Activated CD4-positive, alpha-beta memory T cell treated with anti-CD3 and anti-CD28 coated beads for 36 hours (primary cell): ENCODE results near the gene RIOK3. TPM values are rescaled to one million over a fixed set of nuclear protein-coding genes. Genes with fewer than 3 reads are reported as not detected.
A peak's percentile ranks its signal among the peaks of the same experiment; 100 is the strongest.

Experiments used
- CTCF ChIA-PET: fragments of 350-600 bp; sonication (Branson Sonifier 250); formaldehyde crosslinking; loops from one replicate; lab custom pipeline; 2021; ENCODE audit warnings: antibody characterized with exemption, inconsistent platforms; lab: Charles Lee
- POLR2A ChIA-PET: fragments of 350-600 bp; sonication (Branson Sonifier 250); formaldehyde crosslinking; loops from one replicate; lab custom pipeline; 2021; ENCODE audit warnings: antibody characterized with exemption; lab: Charles Lee
- DNase-seq: peaks from one replicate; pipeline ENCODE4 v3.0.0-alpha.2; 2020
- H3K27ac Mint-ChIP-seq: one replicate; pipeline ENCODE4 v1.8.0; 2021; ENCODE audit warnings: mixed read lengths
- H3K27me3 Mint-ChIP-seq: one replicate; pipeline ENCODE4 v1.8.0; 2021; ENCODE audit warnings: mixed read lengths
- H3K36me3 Mint-ChIP-seq: one replicate; pipeline ENCODE4 v1.8.0; 2021; ENCODE audit warnings: mixed read lengths
- H3K4me1 Mint-ChIP-seq: one replicate; pipeline ENCODE4 v1.8.0; 2021; ENCODE audit warnings: low read depth, mixed read lengths
- H3K4me3 Mint-ChIP-seq: one replicate; pipeline ENCODE4 v1.8.0; 2021; ENCODE audit warnings: mild to moderate bottlenecking, mixed read lengths
- H3K9me3 Mint-ChIP-seq: one replicate; pipeline ENCODE4 v1.8.0; 2021; ENCODE audit warnings: mixed read lengths
- intact Hi-C: fragments of 100-400 bp; cut with micrococcal nuclease; formaldehyde crosslinking; loops from one replicate; pipeline ENCODE4 v1.15.1; 2023
- total RNA-seq, 2 experiments: library from RNA; stranded (reverse); gene quantifications; one replicate each; pipeline ENCODE4 v1.2.3, GENCODE V29; 2021

The RIOK3 gene
- total RNA-seq, 2 experiments from 2014 or later: 51.0 to 55.8 TPM

DNA sequence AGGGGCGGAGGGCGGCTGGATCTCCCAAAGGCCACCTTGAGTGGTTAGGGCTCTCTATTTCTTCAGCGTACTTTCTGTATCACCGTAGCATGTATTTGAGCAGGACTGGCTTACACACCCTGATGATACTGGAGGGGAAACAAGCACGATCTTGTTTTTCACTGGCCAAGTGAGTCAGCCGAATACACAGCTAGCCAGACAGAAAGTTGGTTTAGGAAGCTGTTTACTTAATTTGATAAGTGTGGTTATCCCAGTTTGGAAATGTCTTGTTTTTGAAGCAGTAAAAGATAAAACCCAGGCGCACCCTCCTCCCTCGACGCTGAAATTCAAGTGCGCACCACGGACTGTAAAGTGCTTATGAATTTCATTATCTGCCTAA is 582 bp downstream of the RIOK3 start:
- DNase-seq: no peak
- POLR2A ChIA-PET: interaction anchor here (1.0 kb wide), 1 partner anchor 34 kb away, joined by 4 read pairs; no protein-coding TSS in a partner anchor
- Mint-ChIP-seq H3K27ac (peak overlapping the region; percentile 88), H3K4me1 (peaks cover 46% of the 10 kb centered on the region), H3K36me3 (peaks cover 2% of the 10 kb centered on the region), H3K4me3 (peak overlapping the region; percentile 98), H3K27me3 (peaks cover 2% of the 10 kb centered on the region), H3K9me3 (no peaks in the 10 kb centered on the region)
- CTCF ChIA-PET: interaction anchor here (0.6 to 1.5 kb wide), 4 partner anchors 39 to 322 kb away, joined by 3 read pairs; no protein-coding TSS in a partner anchor
- intact Hi-C loops: loop anchor here (1.0 to 5.0 kb wide), 7 partner anchors 15 to 1841 kb away; partner anchors contain the start of genes NPC1, RMC1 and SNRPD1

DNA sequence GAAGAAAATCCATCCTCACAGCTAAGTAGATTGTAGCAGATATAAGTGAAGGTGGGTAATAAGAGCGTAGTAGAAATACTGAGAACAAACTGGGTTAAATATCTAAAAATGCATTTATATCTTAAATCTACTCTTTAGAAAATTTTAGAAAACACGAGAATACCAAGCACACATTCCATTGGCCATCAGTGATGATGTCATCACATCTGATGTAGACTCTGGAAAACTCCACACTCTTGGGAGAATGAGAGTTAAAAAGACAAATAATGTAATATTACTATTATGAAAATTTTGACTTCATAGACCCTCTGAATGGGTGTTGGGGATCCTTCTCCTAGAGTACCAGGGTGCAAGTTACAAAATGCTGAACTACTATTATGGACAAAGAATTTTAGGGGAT is 3.7 kb downstream of the RIOK3 start:
- no peak for DNase-seq
- CTCF ChIA-PET: interaction anchor here (0.7 kb wide), 1 partner anchor 41 kb away, joined by 3 read pairs; no protein-coding TSS in a partner anchor
- POLR2A ChIA-PET: no interaction called here
- H3K27ac Mint-ChIP-seq: no peak overlapping the region
- H3K36me3 Mint-ChIP-seq: peaks cover 5% of the 10 kb centered on the region
- no peak overlapping the region for H3K4me3 Mint-ChIP-seq
- no peaks in the 10 kb centered on the region for H3K9me3 Mint-ChIP-seq
- intact Hi-C loops: no loop called here
- no peaks in the 10 kb centered on the region for H3K27me3 Mint-ChIP-seq
- H3K4me1 Mint-ChIP-seq: peaks cover 68% of the 10 kb centered on the region

DNA sequence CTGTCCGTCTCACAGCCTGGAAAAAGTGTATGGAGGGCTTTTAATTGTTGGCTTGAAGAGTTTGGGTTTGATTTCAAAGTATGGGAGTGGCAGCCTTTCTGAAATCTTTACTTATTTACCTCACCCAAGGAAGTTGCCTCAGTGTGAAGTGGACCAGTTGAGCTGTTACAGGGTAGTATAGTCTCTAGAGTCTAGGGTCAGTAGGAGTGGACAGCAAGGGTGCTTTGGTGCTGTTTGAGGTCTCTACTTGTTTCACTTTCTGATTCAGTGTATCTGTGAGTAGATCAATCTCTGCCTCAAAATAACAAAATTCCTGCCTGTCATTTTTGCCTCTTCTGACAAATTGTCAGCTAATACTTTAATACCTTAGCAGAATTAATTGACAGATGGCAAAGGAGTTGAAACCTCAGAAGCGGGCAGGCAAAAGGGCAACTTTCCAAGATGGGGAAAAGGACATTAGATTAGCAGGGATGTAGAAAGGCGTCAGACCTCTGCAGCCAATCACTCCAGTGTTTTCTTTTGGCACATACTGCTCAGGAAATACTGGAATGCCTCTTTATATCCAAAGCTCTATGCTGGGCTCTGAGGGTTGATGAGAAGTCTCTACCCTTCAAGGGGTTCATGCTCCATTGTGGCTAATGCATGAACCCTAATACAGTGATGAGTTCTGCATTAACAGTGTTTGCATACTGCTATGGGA is 5.9 kb downstream of the RIOK3 start:
- intact Hi-C loops: no loop called here
- ChIA-PET POLR2A (no interaction called here), CTCF (no interaction called here)
- Mint-ChIP-seq H3K9me3 (no peaks in the 10 kb centered on the region), H3K4me3 (no peak overlapping the region), H3K4me1 (peaks cover 55% of the 10 kb centered on the region), H3K27ac (no peak overlapping the region), H3K36me3 (peaks cover 22% of the 10 kb centered on the region), H3K27me3 (no peaks in the 10 kb centered on the region)
- DNase-seq: no peak

DNA sequence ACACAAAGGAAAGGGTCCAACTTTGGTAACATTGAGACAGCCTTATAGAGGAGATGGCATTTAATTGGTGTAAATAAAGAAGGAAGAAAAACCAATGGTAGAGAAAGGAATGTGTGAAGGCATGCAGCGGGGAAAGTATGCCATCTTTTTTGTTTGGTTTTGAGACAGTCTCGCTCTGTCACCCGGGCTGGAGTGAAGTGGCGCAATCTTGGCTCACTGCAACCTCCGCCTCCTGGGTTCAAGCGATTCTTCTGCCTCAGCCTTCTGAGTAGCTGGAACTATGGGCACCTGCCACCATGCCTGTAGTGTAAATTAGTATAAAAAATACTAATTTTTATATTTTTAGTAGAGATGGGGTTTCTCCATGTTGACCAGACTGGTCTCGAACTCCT is 6.4 kb downstream of the RIOK3 start:
- no peaks in the 10 kb centered on the region for H3K27me3 Mint-ChIP-seq
- intact Hi-C loops: no loop called here
- no peak for DNase-seq
- no peaks in the 10 kb centered on the region for H3K9me3 Mint-ChIP-seq
- CTCF ChIA-PET: no interaction called here
- peaks cover 49% of the 10 kb centered on the region for H3K4me1 Mint-ChIP-seq
- H3K27ac Mint-ChIP-seq: no peak overlapping the region
- POLR2A ChIA-PET: no interaction called here
- H3K4me3 Mint-ChIP-seq: no peak overlapping the region
- H3K36me3 Mint-ChIP-seq: peaks cover 26% of the 10 kb centered on the region

DNA sequence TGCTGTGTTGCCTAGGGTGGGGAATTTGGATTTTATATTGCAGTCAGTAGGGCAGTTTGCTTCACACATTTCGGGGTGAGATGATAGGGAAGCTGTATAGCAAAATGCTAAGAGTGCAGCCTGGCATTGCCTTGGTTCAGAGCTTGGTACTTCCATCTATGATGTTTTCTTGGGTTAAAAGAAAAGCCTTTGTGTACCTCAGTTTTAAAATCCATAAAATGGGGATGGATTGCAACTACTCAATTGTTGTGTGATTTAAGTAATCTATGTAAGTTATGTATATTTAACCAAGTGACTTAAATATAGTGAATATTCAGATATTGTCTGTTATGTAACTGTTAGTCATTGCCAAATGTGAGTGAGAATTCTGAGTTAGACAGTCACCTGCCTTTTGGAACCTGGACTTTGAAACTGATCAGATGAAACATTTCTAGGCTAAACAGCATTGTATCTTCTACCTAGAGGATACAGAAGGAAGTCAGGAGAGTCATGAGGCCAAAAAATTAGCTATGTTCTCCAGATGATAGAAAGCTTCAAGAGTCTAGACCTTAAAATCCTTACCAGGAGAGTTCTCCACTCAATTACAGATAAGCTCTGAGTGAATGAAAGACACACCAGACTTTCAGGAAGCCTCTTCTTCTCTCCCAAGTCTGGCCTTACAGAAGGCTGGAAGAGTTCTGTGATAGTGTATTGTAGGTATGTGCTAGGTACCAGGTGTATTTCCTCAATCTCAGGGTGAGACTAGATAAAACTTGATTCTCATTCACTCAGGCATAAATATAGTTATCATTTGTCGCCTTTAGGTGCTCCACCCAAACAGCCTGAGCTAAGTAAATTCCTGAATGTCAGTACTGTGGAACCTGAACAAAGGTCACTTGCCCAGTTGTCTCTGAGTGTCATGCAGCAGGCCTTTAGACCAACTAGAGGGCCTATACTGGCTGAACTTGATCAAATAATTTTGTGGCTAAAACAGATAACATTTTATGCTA is 7.5 kb downstream of the RIOK3 start:
- intact Hi-C loops: no loop called here
- Mint-ChIP-seq H3K27me3 (no peaks in the 10 kb centered on the region), H3K4me3 (no peak overlapping the region), H3K27ac (no peak overlapping the region), H3K4me1 (peaks cover 43% of the 10 kb centered on the region), H3K36me3 (peaks cover 29% of the 10 kb centered on the region), H3K9me3 (no peaks in the 10 kb centered on the region)
- no peak for DNase-seq
- ChIA-PET CTCF (no interaction called here), POLR2A (no interaction called here)

DNA sequence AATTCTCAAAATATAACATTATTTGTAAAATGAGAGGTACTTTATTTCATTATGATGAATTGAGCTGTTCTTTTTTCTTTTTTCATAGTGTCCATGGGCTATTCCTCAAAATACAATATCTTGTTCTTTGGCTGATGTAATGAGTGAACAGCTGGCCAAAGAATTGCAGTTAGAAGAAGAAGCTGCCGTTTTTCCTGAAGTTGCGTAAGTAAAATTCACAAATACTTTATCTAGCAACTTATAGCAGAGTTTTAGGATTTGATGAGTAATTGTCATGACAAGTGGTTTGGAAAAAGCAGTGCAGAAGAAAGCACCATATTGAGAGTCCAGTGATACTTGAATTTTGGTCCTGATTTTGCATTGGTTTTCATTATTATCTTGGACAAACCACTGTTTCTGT is 9.8 kb downstream of the RIOK3 start:
- no peak overlapping the region for H3K27ac Mint-ChIP-seq
- peaks cover 35% of the 10 kb centered on the region for H3K36me3 Mint-ChIP-seq
- no peak overlapping the region for H3K4me3 Mint-ChIP-seq
- intact Hi-C loops: no loop called here
- POLR2A ChIA-PET: no interaction called here
- no peak for DNase-seq
- peaks cover 31% of the 10 kb centered on the region for H3K4me1 Mint-ChIP-seq
- H3K9me3 Mint-ChIP-seq: no peaks in the 10 kb centered on the region
- no peaks in the 10 kb centered on the region for H3K27me3 Mint-ChIP-seq
- CTCF ChIA-PET: interaction anchor here (1.3 kb wide), 1 partner anchor 36 kb away, joined by 5 read pairs; no protein-coding TSS in a partner anchor

DNA sequence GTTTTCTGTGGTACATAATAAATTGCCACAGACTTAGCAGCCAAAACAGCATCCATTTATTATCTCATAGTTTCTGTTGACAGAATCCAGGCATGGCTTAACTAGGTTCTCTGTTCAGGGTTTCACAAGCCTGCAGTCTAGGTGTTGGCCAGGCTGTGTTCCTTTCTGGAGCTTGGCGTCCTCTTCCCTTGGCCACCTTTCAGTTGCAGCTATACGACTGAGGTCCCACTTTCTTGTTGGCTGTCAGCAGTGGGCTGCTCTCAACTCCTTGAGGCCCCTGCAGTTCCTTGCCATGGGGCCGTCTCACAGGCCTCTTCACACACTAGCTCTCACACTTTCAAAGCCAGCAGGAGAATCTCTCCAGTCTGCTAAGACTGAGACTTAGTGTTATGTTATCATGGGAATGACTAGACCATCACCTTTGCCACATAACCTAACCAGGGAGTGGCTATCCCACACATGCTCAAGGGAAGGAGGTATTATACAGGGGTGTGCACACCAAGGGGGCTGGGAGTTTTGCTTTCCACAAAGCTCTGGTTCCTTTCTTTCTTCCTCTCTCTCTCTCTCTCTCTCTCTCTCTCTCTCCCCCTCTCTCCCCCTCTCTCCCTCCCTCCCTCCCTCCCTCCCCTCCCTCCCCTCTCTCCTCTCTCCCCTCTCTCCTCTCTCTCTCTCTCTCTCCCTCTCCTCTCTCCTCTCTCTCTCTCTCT is 15.8 kb downstream of the RIOK3 start:
- intact Hi-C loops: no loop called here
- CTCF ChIA-PET: no interaction called here
- no peaks in the 10 kb centered on the region for H3K9me3 Mint-ChIP-seq
- DNase-seq: no peak
- POLR2A ChIA-PET: no interaction called here
- no peak overlapping the region for H3K4me3 Mint-ChIP-seq
- H3K27me3 Mint-ChIP-seq: no peaks in the 10 kb centered on the region
- no peaks in the 10 kb centered on the region for H3K4me1 Mint-ChIP-seq
- no peak overlapping the region for H3K27ac Mint-ChIP-seq
- H3K36me3 Mint-ChIP-seq: peaks cover 28% of the 10 kb centered on the region

DNA sequence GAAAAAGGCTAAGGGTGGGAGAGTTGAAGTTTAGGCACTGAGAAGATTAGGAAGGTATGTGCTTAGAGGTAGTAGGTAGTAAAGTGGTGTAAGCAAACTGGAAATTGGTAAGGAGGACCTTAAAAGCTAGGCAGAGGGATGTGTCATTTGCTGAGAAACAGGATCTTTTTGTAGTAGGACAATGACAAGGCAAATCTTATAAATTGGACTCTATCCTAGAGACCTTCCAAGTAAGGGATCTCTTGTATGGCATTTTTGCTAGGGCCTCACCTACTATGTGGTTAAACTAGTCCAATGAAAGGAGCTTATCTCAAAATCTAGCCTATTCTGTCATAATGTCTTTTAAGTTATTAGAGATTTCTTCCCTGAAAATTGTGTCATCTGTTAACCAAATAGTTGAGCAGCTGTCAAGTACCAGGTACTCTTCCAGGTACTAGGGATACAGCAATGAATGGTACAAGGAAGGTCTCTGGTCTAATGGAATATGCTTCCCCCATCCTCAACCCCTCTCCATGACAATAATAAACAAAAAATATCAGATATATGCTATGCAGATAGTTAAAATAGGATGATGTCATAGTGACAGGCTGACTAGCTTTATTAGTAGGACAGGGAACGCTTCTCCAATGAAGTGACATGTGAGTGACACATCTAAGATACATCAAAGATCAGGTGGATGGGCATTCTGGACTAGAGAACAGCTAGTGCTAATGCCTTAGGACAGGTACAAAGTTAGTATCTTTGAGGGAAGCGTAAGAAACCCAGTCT is 17.7 kb downstream of the RIOK3 start:
- peaks cover 29% of the 10 kb centered on the region for H3K36me3 Mint-ChIP-seq
- no peaks in the 10 kb centered on the region for H3K9me3 Mint-ChIP-seq
- intact Hi-C loops: no loop called here
- H3K27me3 Mint-ChIP-seq: no peaks in the 10 kb centered on the region
- no peaks in the 10 kb centered on the region for H3K4me1 Mint-ChIP-seq
- no peak overlapping the region for H3K4me3 Mint-ChIP-seq
- CTCF ChIA-PET: interaction anchor here (2.3 kb wide), 1 partner anchor 28 kb away, joined by 8 read pairs; no protein-coding TSS in a partner anchor
- POLR2A ChIA-PET: no interaction called here
- peak overlapping the region; percentile 29 for H3K27ac Mint-ChIP-seq
- DNase-seq: no peak

DNA sequence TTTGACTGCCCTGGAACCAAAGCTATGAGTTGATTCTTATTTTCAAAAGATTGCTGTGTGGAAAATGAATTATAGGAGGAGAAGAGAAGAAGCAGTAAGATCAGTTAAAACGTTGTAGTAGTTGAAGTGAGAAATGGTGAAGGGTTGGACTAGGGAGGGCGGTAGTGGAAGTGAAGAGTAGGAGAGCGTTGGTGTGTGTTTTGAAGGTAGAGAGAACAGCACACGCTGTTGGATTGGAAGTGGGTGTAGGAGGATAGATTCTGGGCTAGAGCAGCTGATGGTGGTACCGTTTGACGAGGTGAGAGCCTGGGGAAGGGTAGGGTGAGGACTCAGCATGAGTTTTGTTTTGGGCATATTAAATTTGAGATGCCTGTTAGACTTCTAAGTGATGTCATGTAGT is 18.4 kb downstream of the RIOK3 start:
- POLR2A ChIA-PET: no interaction called here
- DNase-seq: no peak
- H3K36me3 Mint-ChIP-seq: peaks cover 29% of the 10 kb centered on the region

DNA sequence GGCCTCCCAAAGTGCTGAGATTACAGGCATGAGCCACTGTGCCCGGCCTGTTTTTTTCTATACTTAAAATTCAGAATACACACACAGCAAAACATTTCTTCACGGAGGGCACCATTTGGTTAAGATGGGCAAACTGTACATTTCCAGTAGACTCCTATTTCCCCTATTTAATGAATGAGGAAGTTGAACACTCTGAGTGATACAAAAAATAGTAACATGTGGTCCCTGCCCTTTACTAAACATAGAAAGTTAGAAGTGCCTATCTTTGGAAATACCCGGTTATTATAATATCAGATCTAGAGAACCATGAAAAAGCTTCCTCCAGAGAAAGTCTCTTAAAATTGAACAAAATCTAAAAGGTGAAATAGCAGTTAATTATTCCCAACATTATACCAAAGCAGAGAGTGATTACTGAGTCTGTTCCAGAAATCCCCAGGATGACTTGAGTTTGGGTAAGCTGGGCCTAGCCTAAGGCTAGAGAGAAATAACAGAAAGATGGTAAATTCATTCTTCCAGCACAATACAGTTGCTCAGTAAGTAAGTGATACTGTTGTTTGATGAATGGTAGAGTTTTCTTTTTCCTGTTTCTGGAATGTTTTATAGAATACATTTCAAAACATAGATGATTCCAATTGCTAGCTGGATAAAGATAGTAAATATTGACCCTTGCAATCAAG is 26.9 kb downstream of the RIOK3 start:
- intact Hi-C loops: no loop called here
- DNase-seq: no peak
- ChIA-PET POLR2A (interaction anchor here (1.0 kb wide), 1 partner anchor 22 kb away, joined by 3 read pairs; no protein-coding TSS in a partner anchor), CTCF (interaction anchor here (3.7 kb wide), 1 partner anchor 19 kb away, joined by 15 read pairs; no protein-coding TSS in a partner anchor)
- H3K4me3 Mint-ChIP-seq: no peak overlapping the region
- H3K27ac Mint-ChIP-seq: no peak overlapping the region
- no peaks in the 10 kb centered on the region for H3K4me1 Mint-ChIP-seq
- no peaks in the 10 kb centered on the region for H3K27me3 Mint-ChIP-seq
- H3K9me3 Mint-ChIP-seq: no peaks in the 10 kb centered on the region
- H3K36me3 Mint-ChIP-seq: peaks cover 34% of the 10 kb centered on the region

More for the DNA sequence above, 18.4 kb downstream of the RIOK3 start:
- Mint-ChIP-seq H3K9me3 (no peaks in the 10 kb centered on the region), H3K27ac (no peak overlapping the region), H3K4me3 (no peak overlapping the region), H3K4me1 (no peaks in the 10 kb centered on the region), H3K27me3 (no peaks in the 10 kb centered on the region)
- CTCF ChIA-PET: interaction anchor here (2.3 kb wide), 1 partner anchor 27 kb away, joined by 8 read pairs; no protein-coding TSS in a partner anchor
- intact Hi-C loops: no loop called here
